Upper lobe of left lung (tissue), 4 donors: ENCODE results near the gene HSDL1.
A peak's percentile ranks its signal among the peaks of the same experiment; 100 is the strongest.

ENCODE experiments used
- POLR2A ChIP-seq, 4 donors: fragments of 450-650 bp; IDR thresholded peaks; one replicate each; pipeline ENCODE4 v1.5.1; 2016 to 2017; ENCODE audit warnings: antibody characterized with exemption in 4 of 4, mild to moderate bottlenecking in 2 of 4
- POLR2AphosphoS5 ChIP-seq, 2 donors: sonication (generic); formaldehyde crosslinking; IDR thresholded peaks; one replicate each; pipeline ENCODE4 v1.5.1; 2017; ENCODE audit warnings: antibody characterized with exemption in 2 of 2
- TF ChIP-seq, protein P1 (sequence below), 6 experiments: fragments of 450-650 bp in 4 of 6; fragments of 200-600 bp in 2 of 6; sonication (generic) in 2 of 6; IDR thresholded peaks; one replicate each; pipeline ENCODE4 v1.5.1; 2016 to 2019; ENCODE audit warnings: antibody characterized with exemption in 6 of 6

DNA sequence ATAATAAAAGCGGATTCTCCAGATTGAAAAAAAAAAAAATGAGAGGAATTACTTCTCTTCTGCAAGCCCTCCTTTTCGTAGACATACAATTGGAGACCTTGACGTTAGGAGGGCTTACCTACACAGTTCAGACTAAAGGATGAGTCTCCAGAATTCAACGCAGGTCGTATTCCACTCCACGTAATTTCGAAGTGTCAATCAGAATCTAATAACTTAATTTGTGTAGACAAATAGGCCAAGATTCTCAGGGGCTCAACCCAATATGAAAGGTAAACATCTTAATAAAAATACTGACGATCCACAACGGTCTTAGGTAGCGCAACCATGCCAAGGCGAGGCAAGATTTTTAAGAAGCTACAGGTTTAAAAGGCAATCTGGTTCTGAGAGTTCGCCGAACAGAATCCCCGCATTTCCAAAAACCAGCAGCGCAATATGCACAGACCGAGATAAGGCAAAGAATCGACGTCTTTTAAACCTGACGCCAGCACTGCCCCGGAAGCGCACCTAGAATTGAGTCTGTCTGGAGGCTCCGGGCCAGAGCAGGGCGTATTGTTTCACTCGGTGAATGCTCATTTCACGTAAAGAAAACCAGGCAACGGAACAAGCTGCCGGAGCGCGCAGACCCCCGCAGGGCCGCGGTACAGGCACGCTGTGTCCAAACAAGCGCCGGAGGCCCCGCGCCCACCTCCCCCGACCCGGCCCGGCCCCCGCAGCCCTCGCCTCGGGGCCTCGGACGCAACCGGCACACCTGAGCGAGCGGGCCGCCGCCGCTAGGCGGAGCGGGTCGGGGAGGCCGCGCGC is 28.9 kb downstream of the HSDL1 start:
- TF ChIP-seq, protein P1, sequence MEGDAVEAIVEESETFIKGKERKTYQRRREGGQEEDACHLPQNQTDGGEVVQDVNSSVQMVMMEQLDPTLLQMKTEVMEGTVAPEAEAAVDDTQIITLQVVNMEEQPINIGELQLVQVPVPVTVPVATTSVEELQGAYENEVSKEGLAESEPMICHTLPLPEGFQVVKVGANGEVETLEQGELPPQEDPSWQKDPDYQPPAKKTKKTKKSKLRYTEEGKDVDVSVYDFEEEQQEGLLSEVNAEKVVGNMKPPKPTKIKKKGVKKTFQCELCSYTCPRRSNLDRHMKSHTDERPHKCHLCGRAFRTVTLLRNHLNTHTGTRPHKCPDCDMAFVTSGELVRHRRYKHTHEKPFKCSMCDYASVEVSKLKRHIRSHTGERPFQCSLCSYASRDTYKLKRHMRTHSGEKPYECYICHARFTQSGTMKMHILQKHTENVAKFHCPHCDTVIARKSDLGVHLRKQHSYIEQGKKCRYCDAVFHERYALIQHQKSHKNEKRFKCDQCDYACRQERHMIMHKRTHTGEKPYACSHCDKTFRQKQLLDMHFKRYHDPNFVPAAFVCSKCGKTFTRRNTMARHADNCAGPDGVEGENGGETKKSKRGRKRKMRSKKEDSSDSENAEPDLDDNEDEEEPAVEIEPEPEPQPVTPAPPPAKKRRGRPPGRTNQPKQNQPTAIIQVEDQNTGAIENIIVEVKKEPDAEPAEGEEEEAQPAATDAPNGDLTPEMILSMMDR (IDR thresholded peaks at IDR 0.05) = peak in 2 of 6 experiments; percentile 35 to 50
- TF ChIP-seq POLR2A (IDR thresholded peaks at IDR 0.05) (no peak), POLR2AphosphoS5 (IDR thresholded peaks at IDR 0.05) (no peak)
